Measurements from ENCODE around the gene SNTB2.
"Not testable (repeated sequence)": the region's sequence is repeated elsewhere in the genome, so short reads cannot be mapped to it uniquely, and the experiment has no call there.

SNTB2 gene

GRCh38 chr16:69286941-69287713, 100.2 kb downstream of the SNTB2 start:
- DNase-seq (ENCODE audit: low read depth in 2 of 2) = peak in 1 of 2 donors; percentile 25

- DNase-seq (ENCODE audit: low read depth in 2 of 2) = not testable (repeated sequence)
Observed at GRCh38 chr16:69291657-69292056, 104.7 kb downstream of the SNTB2 start.

- no peak for DNase-seq (ENCODE audit: low read depth in 2 of 2)
Observed at GRCh38 chr16:69293401-69293800, 106.4 kb downstream of the SNTB2 start.

- no peak for DNase-seq (ENCODE audit: low read depth in 2 of 2)
Observed at GRCh38 chr16:69294051-69294450, 107.1 kb downstream of the SNTB2 start.

- DNase-seq (ENCODE audit: low read depth in 2 of 2) = not testable (repeated sequence)
Observed at GRCh38 chr16:69296771-69297170, 109.8 kb downstream of the SNTB2 start.

GRCh38 chr16:69298261-69298660, 111.3 kb downstream of the SNTB2 start:
- DNase-seq (ENCODE audit: low read depth in 2 of 2) = no peak

GRCh38 chr16:69301187-69301586, 114.2 kb downstream of the SNTB2 start:
- DNase-seq (ENCODE audit: low read depth in 2 of 2) = no peak

GRCh38 chr16:69301861-69302260, 114.9 kb downstream of the SNTB2 start:
- no peak for DNase-seq (ENCODE audit: low read depth in 2 of 2)

- DNase-seq (ENCODE audit: low read depth in 2 of 2) = no peak
Observed at GRCh38 chr16:69302301-69302700, 115.3 kb downstream of the SNTB2 start.

- no peak for DNase-seq (ENCODE audit: low read depth in 2 of 2)
Observed at GRCh38 chr16:69306031-69306430, 119.1 kb downstream of the SNTB2 start.

GRCh38 chr16:69307091-69307490, 120.1 kb downstream of the SNTB2 start:
- DNase-seq (ENCODE audit: low read depth in 2 of 2) = no peak

- DNase-seq (ENCODE audit: low read depth in 2 of 2) = no peak
Observed at GRCh38 chr16:69307856-69308255, 120.9 kb downstream of the SNTB2 start.

- no peak for DNase-seq (ENCODE audit: low read depth in 2 of 2)
Observed at GRCh38 chr16:69309316-69309715, 122.4 kb downstream of the SNTB2 start.

GRCh38 chr16:69310653-69311532, 123.9 kb downstream of the SNTB2 start, which contains the start of gene VPS4A:
TSS of gene VPS4A (plus strand) at chr16:69311350. CDS start at chr16:69311512, 162 bp downstream.
- DNase-seq (ENCODE audit: low read depth in 2 of 2) = peak; percentile 92 to 98

- peak in 1 of 2 donors; percentile 13 for DNase-seq (ENCODE audit: low read depth in 2 of 2)
Observed at GRCh38 chr16:69311533-69312387, 124.8 kb downstream of the SNTB2 start.

- no peak for DNase-seq (ENCODE audit: low read depth in 2 of 2)
Observed at GRCh38 chr16:69313469-69313868, 126.5 kb downstream of the SNTB2 start.

GRCh38 chr16:69314534-69314933, 127.6 kb downstream of the SNTB2 start:
- DNase-seq (ENCODE audit: low read depth in 2 of 2) = no peak

GRCh38 chr16:69315486-69316311, 128.7 kb downstream of the SNTB2 start:
- no peak for DNase-seq (ENCODE audit: low read depth in 2 of 2)

GRCh38 chr16:69316595-69317034, 129.7 kb downstream of the SNTB2 start:
- no peak for DNase-seq (ENCODE audit: low read depth in 2 of 2)

- DNase-seq (ENCODE audit: low read depth in 2 of 2) = no peak
Observed at GRCh38 chr16:69318177-69318910, 131.4 kb downstream of the SNTB2 start.

Measured in stimulated activated CD4-positive, alpha-beta T cell treated with anti-CD3 and anti-CD28 coated beads, Interleukin-15, amount 100 ng/mL, for 48 hours (primary cell).